ENCODE results near the gene ADISSP. TPM values are rescaled to one million over a fixed set of nuclear protein-coding genes. Genes with fewer than 3 reads are reported as not detected.

The ADISSP gene
- total and polyA plus RNA-seq, 2 of the 13 experiments (the other 11 are each of a cell fraction or from before 2014, with no cell fraction given), result 38.3 to 90.6 TPM

DNA sequence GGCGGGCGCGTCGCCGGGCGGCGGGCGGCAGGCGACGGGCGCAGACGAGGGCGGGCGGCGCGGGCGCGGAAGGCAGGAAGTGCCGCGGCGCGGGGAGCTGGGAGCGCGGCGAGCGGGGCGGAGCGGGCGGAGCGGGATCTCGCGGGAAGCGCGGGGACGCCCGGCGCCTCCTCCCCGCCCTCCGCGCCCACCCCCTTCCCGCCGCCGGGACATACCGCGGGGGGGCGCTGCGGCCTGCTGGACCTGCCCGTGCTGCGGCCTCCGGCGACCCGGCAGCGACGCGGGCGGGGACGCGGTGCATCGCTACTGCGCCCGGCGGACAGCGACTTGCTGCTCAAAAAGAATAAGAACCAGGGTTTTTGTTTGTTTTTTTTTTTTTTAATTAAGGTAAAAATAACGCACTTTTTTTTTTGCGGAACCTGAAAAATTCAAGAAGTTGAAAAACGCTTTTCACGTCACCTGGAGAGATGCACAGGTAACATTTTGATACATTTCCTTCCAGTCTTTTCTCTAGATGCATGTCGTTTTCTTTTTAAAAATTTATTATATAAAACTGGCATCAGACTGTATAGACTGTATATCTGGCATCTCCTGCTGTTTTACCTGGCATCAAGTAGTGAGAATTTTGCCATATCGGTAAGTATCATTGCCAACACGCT lies 19.2 kb upstream of the ADISSP start, which contains the start of gene CENPB (continued):
- TF ChIP-seq, protein P1, sequence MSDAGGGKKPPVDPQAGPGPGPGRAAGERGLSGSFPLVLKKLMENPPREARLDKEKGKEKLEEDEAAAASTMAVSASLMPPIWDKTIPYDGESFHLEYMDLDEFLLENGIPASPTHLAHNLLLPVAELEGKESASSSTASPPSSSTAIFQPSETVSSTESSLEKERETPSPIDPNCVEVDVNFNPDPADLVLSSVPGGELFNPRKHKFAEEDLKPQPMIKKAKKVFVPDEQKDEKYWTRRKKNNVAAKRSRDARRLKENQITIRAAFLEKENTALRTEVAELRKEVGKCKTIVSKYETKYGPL (CRISPR knock-in tag; IDR thresholded peaks at IDR 0.05), result no peak
- no peak for TF ChIP-seq ZNF598 (CRISPR knock-in tag; IDR thresholded peaks at IDR 0.05; ENCODE audit: borderline replicate concordance)
- TF ChIP-seq, protein P2, sequence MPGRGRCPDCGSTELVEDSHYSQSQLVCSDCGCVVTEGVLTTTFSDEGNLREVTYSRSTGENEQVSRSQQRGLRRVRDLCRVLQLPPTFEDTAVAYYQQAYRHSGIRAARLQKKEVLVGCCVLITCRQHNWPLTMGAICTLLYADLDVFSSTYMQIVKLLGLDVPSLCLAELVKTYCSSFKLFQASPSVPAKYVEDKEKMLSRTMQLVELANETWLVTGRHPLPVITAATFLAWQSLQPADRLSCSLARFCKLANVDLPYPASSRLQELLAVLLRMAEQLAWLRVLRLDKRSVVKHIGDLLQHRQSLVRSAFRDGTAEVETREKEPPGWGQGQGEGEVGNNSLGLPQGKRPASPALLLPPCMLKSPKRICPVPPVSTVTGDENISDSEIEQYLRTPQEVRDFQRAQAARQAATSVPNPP (CRISPR knock-in tag; IDR thresholded peaks at IDR 0.05), result 0 out of 2 replicates have a peak, but pooled peaks have one; percentile 25
- no peak for TF ChIP-seq SCMH1 (CRISPR knock-in tag; IDR thresholded peaks at IDR 0.05; ENCODE audit: borderline replicate concordance)
- TF ChIP-seq ZNF484 (CRISPR knock-in tag; IDR thresholded peaks at IDR 0.05; ENCODE audit: borderline replicate concordance, low read depth), result no peak
- TF ChIP-seq NPAS2 (CRISPR knock-in tag; IDR thresholded peaks at IDR 0.05; ENCODE audit: borderline replicate concordance), result no peak
- no peak for TF ChIP-seq ZNF589 (CRISPR knock-in tag; conservative IDR thresholded peaks at IDR 0.05)
- TF ChIP-seq RFXANK (CRISPR knock-in tag; IDR thresholded peaks at IDR 0.05), result no peak
- TF ChIP-seq, protein P3, sequence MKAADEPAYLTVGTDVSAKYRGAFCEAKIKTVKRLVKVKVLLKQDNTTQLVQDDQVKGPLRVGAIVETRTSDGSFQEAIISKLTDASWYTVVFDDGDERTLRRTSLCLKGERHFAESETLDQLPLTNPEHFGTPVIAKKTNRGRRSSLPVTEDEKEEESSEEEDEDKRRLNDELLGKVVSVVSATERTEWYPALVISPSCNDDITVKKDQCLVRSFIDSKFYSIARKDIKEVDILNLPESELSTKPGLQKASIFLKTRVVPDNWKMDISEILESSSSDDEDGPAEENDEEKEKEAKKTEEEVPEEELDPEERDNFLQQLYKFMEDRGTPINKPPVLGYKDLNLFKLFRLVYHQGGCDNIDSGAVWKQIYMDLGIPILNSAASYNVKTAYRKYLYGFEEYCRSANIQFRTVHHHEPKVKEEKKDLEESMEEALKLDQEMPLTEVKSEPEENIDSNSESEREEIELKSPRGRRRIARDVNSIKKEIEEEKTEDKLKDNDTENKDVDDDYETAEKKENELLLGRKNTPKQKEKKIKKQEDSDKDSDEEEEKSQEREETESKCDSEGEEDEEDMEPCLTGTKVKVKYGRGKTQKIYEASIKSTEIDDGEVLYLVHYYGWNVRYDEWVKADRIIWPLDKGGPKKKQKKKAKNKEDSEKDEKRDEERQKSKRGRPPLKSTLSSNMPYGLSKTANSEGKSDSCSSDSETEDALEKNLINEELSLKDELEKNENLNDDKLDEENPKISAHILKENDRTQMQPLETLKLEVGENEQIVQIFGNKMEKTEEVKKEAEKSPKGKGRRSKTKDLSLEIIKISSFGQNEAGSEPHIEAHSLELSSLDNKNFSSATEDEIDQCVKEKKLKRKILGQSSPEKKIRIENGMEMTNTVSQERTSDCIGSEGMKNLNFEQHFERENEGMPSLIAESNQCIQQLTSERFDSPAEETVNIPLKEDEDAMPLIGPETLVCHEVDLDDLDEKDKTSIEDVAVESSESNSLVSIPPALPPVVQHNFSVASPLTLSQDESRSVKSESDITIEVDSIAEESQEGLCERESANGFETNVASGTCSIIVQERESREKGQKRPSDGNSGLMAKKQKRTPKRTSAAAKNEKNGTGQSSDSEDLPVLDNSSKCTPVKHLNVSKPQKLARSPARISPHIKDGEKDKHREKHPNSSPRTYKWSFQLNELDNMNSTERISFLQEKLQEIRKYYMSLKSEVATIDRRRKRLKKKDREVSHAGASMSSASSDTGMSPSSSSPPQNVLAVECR (CRISPR knock-in tag; IDR thresholded peaks at IDR 0.05; ENCODE audit: borderline replicate concordance), result peak; percentile 41; the same call in 1 of the 2 replicates
- TF ChIP-seq, protein P4, sequence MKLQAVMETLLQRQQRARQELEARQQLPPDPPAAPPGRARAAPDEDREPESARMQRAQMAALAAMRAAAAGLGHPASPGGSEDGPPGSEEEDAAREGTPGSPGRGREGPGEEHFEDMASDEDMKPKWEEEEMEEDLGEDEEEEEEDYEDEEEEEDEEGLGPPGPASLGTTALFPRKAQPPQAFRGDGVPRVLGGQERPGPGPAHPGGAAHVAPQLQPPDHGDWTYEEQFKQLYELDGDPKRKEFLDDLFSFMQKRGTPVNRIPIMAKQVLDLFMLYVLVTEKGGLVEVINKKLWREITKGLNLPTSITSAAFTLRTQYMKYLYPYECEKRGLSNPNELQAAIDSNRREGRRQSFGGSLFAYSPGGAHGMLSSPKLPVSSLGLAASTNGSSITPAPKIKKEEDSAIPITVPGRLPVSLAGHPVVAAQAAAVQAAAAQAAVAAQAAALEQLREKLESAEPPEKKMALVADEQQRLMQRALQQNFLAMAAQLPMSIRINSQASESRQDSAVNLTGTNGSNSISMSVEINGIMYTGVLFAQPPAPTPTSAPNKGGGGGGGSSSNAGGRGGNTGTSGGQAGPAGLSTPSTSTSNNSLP (IDR thresholded peaks at IDR 0.05; ENCODE audit: low read depth, low read length), result peak; percentile 33; the same call in 1 of the 2 replicates
- no peak for TF ChIP-seq NBN (conservative IDR thresholded peaks at IDR 0.05)
- TF ChIP-seq HNRNPLL (IDR thresholded peaks at IDR 0.05; ENCODE audit: low read depth, low read length, poor library complexity, severe bottlenecking), result peak; percentile 66
- no peak for TF ChIP-seq HNRNPK (IDR thresholded peaks at IDR 0.05; ENCODE audit: low read depth, low read length, poor library complexity, severe bottlenecking)
- TF ChIP-seq, protein P5, sequence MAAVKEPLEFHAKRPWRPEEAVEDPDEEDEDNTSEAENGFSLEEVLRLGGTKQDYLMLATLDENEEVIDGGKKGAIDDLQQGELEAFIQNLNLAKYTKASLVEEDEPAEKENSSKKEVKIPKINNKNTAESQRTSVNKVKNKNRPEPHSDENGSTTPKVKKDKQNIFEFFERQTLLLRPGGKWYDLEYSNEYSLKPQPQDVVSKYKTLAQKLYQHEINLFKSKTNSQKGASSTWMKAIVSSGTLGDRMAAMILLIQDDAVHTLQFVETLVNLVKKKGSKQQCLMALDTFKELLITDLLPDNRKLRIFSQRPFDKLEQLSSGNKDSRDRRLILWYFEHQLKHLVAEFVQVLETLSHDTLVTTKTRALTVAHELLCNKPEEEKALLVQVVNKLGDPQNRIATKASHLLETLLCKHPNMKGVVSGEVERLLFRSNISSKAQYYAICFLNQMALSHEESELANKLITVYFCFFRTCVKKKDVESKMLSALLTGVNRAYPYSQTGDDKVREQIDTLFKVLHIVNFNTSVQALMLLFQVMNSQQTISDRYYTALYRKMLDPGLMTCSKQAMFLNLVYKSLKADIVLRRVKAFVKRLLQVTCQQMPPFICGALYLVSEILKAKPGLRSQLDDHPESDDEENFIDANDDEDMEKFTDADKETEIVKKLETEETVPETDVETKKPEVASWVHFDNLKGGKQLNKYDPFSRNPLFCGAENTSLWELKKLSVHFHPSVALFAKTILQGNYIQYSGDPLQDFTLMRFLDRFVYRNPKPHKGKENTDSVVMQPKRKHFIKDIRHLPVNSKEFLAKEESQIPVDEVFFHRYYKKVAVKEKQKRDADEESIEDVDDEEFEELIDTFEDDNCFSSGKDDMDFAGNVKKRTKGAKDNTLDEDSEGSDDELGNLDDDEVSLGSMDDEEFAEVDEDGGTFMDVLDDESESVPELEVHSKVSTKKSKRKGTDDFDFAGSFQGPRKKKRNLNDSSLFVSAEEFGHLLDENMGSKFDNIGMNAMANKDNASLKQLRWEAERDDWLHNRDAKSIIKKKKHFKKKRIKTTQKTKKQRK (IDR thresholded peaks at IDR 0.05; ENCODE audit: low read length), result no peak
- peak; percentile 65 for TF ChIP-seq TOPORS (CRISPR knock-in tag; IDR thresholded peaks at IDR 0.05)
- TF ChIP-seq SNAPC2 (CRISPR knock-in tag; IDR thresholded peaks at IDR 0.05), result no peak
- TF ChIP-seq CREM (IDR thresholded peaks at IDR 0.05), result no peak
- no peak for TF ChIP-seq CREM (CRISPR knock-in tag; IDR thresholded peaks at IDR 0.05)

All from HepG2 (cell line).